ENCODE data around the gene TNPO1.

The TNPO1 gene

GRCh38 chr5:72816284-72817075, at the start of gene TNPO1:
TNPO1 (plus strand) TSS chr5:72816661; CDS start chr5:72816738, 77 bp downstream.
- Histone ChIP-seq H3K36me3 (ENCODE audit: insufficient read depth, low read length) (no peaks in the 10 kb centered on the region), H3K27me3 (ENCODE audit: control insufficient read depth in 1 of 2, insufficient read depth in 2 of 2, low read length in 2 of 2) (no peaks in the 10 kb centered on the region), H3K27ac (ENCODE audit: low read depth, low read length) (peak within 1 kb of the TSS; percentile 98), H3K4me1 (ENCODE audit: insufficient read depth, low read length) (peaks cover 10% of the 10 kb centered on the region), H3K9me3 (ENCODE audit: low read length) (no peaks in the 10 kb centered on the region), H3K9ac (ENCODE audit: low read length) (peak within 1 kb of the TSS; percentile 71), H3K4me3 (ENCODE audit: low read depth in 1 of 2, low read length in 2 of 2) (peak within 1 kb of the TSS; percentile 75 to 77)

GRCh38 chr5:72767289-72768010, 49.0 kb upstream of the TNPO1 start:
- Histone ChIP-seq H3K4me1 (ENCODE audit: insufficient read depth, low read length) (no peaks in the 10 kb centered on the region), H3K36me3 (ENCODE audit: insufficient read depth, low read length) (no peaks in the 10 kb centered on the region), H3K9me3 (ENCODE audit: low read length) (no peaks in the 10 kb centered on the region), H3K9ac (ENCODE audit: low read length) (no peak overlapping the region), H3K4me3 (ENCODE audit: low read depth in 1 of 2, low read length in 2 of 2) (no peak overlapping the region), H3K27ac (ENCODE audit: low read depth, low read length) (no peak overlapping the region), H3K27me3 (ENCODE audit: control insufficient read depth in 1 of 2, insufficient read depth in 2 of 2, low read length in 2 of 2) (no peaks in the 10 kb centered on the region)

- Histone ChIP-seq H3K27ac (ENCODE audit: low read depth, low read length) (no peak overlapping the region), H3K27me3 (ENCODE audit: control insufficient read depth in 1 of 2, insufficient read depth in 2 of 2, low read length in 2 of 2) (no peaks in the 10 kb centered on the region), H3K4me1 (ENCODE audit: insufficient read depth, low read length) (no peaks in the 10 kb centered on the region), H3K4me3 (ENCODE audit: low read depth in 1 of 2, low read length in 2 of 2) (no peak overlapping the region), H3K9ac (ENCODE audit: low read length) (no peak overlapping the region), H3K36me3 (ENCODE audit: insufficient read depth, low read length) (no peaks in the 10 kb centered on the region), H3K9me3 (ENCODE audit: low read length) (no peaks in the 10 kb centered on the region)
These were observed 46.2 kb upstream of the TNPO1 start for GRCh38 chr5:72770266-72770665.

- Histone ChIP-seq H3K27ac (ENCODE audit: low read depth, low read length) (no peak overlapping the region), H3K4me1 (ENCODE audit: insufficient read depth, low read length) (no peaks in the 10 kb centered on the region), H3K4me3 (ENCODE audit: low read depth in 1 of 2, low read length in 2 of 2) (no peak overlapping the region), H3K27me3 (ENCODE audit: control insufficient read depth in 1 of 2, insufficient read depth in 2 of 2, low read length in 2 of 2) (no peaks in the 10 kb centered on the region), H3K36me3 (ENCODE audit: insufficient read depth, low read length) (no peaks in the 10 kb centered on the region), H3K9ac (ENCODE audit: low read length) (no peak overlapping the region), H3K9me3 (ENCODE audit: low read length) (no peaks in the 10 kb centered on the region)
These were observed 39.8 kb upstream of the TNPO1 start for GRCh38 chr5:72776684-72777083.

DNA sequence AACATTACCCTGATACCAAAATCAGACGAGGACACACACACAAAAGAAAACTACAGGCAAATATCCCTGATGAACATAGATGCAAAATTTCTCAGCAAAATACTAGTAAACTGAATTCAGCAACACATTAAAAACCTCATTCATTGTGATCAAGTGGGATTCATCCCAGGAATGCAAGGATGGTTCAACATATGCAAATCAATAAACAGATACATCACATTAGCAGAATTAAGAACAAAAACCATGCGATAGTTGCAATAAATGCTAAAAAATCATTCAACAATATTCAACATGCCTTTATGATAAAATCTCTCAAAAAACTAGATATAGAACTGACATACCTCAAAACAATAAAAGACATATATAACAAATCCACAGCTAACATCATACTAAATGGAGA, 36.9 kb upstream of the TNPO1 start:
- Histone ChIP-seq H3K9ac (ENCODE audit: low read length) (no peak overlapping the region), H3K36me3 (ENCODE audit: insufficient read depth, low read length) (no peaks in the 10 kb centered on the region)

DNA sequence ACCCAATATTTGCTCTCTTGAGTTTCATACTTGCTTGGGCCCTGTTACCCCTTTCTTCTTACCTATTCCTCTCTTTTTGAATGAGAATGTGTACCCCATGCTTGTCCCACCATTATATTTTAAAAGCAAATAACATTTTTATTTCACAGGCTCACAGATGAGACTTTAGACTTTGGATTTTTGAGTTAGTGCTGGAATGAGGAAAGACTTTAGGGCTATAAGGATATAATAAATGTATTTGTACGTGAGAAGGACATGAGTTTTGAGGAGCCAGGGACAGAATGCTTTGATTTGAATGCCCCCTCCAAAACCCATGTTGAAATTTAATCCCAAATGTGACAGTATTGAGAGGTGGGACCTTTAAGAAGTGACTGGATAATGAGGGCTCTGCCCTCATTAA, 33.1 kb upstream of the TNPO1 start:
- no peaks in the 10 kb centered on the region for H3K4me1 ChIP-seq (ENCODE audit: insufficient read depth, low read length)
- no peak overlapping the region for H3K27ac ChIP-seq (ENCODE audit: low read depth, low read length)
- H3K9me3 ChIP-seq (ENCODE audit: low read length) = no peaks in the 10 kb centered on the region
- H3K36me3 ChIP-seq (ENCODE audit: insufficient read depth, low read length) = no peaks in the 10 kb centered on the region
- H3K4me3 ChIP-seq (ENCODE audit: low read depth in 1 of 2, low read length in 2 of 2) = no peak overlapping the region
- no peak overlapping the region for H3K9ac ChIP-seq (ENCODE audit: low read length)
- H3K27me3 ChIP-seq (ENCODE audit: control insufficient read depth in 1 of 2, insufficient read depth in 2 of 2, low read length in 2 of 2) = no peaks in the 10 kb centered on the region

More for the DNA sequence above, 36.9 kb upstream of the TNPO1 start:
- Histone ChIP-seq H3K27me3 (ENCODE audit: control insufficient read depth in 1 of 2, insufficient read depth in 2 of 2, low read length in 2 of 2) (no peaks in the 10 kb centered on the region), H3K27ac (ENCODE audit: low read depth, low read length) (no peak overlapping the region), H3K4me3 (ENCODE audit: low read depth in 1 of 2, low read length in 2 of 2) (no peak overlapping the region), H3K9me3 (ENCODE audit: low read length) (no peaks in the 10 kb centered on the region), H3K4me1 (ENCODE audit: insufficient read depth, low read length) (no peaks in the 10 kb centered on the region)

DNA sequence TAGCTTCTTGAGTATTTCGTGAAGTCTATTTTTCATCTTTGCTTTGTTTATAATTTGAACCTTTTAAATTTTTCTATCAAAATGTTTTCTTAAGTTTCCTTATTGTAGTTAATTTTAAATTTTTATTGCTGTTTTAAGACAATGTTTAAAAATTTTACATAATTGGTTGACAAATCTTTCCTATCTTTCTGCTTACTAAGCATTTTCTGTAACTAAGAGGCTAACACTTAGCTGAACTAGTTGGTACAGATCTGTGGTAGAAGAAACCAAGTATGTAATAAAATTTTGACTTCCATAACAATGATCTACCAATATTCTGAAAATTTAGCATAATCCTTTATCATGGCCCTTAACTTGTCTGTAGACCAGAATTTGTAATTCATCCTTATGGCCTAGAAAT, 32.3 kb upstream of the TNPO1 start:
- Histone ChIP-seq H3K9ac (ENCODE audit: low read length) (no peak overlapping the region), H3K27ac (ENCODE audit: low read depth, low read length) (no peak overlapping the region), H3K4me3 (ENCODE audit: low read depth in 1 of 2, low read length in 2 of 2) (no peak overlapping the region), H3K36me3 (ENCODE audit: insufficient read depth, low read length) (no peaks in the 10 kb centered on the region), H3K27me3 (ENCODE audit: control insufficient read depth in 1 of 2, insufficient read depth in 2 of 2, low read length in 2 of 2) (no peaks in the 10 kb centered on the region), H3K4me1 (ENCODE audit: insufficient read depth, low read length) (no peaks in the 10 kb centered on the region), H3K9me3 (ENCODE audit: low read length) (no peaks in the 10 kb centered on the region)

DNA sequence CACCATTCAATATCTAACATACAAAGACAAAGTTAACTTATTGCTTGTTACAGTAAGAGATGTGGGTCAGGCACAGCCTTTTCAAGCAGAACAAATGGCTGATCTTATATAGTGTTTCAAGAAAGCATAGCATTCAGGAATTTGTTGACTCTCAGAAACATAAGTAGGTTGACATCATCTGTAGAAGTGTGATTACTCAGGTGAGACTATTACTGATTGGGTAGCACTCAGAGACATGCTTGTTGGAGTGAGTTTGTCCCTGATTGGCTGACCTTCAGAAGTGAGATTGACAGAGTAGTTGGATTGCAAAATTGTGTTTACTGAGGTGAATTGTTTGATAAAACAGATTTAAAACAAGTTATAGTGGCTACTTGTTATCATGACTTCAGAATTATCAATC, 30.7 kb upstream of the TNPO1 start:
- no peak overlapping the region for H3K27ac ChIP-seq (ENCODE audit: low read depth, low read length)
- H3K4me3 ChIP-seq (ENCODE audit: low read depth in 1 of 2, low read length in 2 of 2) = no peak overlapping the region
- no peaks in the 10 kb centered on the region for H3K27me3 ChIP-seq (ENCODE audit: control insufficient read depth in 1 of 2, insufficient read depth in 2 of 2, low read length in 2 of 2)
- H3K4me1 ChIP-seq (ENCODE audit: insufficient read depth, low read length) = no peaks in the 10 kb centered on the region
- no peak overlapping the region for H3K9ac ChIP-seq (ENCODE audit: low read length)
- no peaks in the 10 kb centered on the region for H3K9me3 ChIP-seq (ENCODE audit: low read length)
- no peaks in the 10 kb centered on the region for H3K36me3 ChIP-seq (ENCODE audit: insufficient read depth, low read length)

- H3K4me1 ChIP-seq (ENCODE audit: insufficient read depth, low read length) = no peaks in the 10 kb centered on the region
- no peaks in the 10 kb centered on the region for H3K27me3 ChIP-seq (ENCODE audit: control insufficient read depth in 1 of 2, insufficient read depth in 2 of 2, low read length in 2 of 2)
- no peak overlapping the region for H3K27ac ChIP-seq (ENCODE audit: low read depth, low read length)
- no peak overlapping the region for H3K9ac ChIP-seq (ENCODE audit: low read length)
- H3K9me3 ChIP-seq (ENCODE audit: low read length) = no peaks in the 10 kb centered on the region
- H3K4me3 ChIP-seq (ENCODE audit: low read depth in 1 of 2, low read length in 2 of 2) = no peak overlapping the region
- no peaks in the 10 kb centered on the region for H3K36me3 ChIP-seq (ENCODE audit: insufficient read depth, low read length)
These were observed 29.8 kb upstream of the TNPO1 start for GRCh38 chr5:72786676-72787075.

DNA sequence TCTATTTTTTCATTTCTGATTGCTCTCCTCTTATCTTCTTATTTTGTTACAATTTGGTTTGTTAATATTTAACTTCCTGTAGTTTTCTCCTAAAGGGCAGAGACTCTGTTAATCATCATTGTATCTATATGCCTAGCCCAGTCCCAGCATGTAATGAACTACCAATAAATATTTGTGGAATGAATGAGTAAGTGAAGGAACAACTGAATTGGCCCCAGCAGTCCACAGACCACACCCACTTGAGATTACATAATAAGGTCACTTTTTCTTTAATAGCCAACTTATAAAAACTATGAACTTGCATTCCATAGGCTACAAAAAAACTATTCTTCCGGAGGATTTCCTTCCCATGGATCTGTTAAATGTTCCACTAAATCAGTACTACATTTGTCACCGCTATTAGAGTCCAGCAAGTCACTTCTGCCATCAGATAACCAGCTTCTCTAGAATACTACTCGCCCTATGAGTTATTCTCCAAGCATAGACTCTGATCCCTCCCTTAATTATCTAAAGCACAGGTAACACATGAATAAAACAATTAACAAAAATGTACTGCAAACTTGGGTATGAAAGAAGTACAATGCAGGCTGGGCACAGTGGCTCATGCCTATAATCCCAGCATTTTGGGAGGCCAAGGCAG, 27.5 kb upstream of the TNPO1 start:
- no peaks in the 10 kb centered on the region for H3K9me3 ChIP-seq (ENCODE audit: low read length)
- H3K27me3 ChIP-seq (ENCODE audit: control insufficient read depth in 1 of 2, insufficient read depth in 2 of 2, low read length in 2 of 2) = no peaks in the 10 kb centered on the region
- H3K4me3 ChIP-seq (ENCODE audit: low read depth in 1 of 2, low read length in 2 of 2) = no peak overlapping the region
- H3K4me1 ChIP-seq (ENCODE audit: insufficient read depth, low read length) = no peaks in the 10 kb centered on the region
- H3K36me3 ChIP-seq (ENCODE audit: insufficient read depth, low read length) = no peaks in the 10 kb centered on the region
- no peak overlapping the region for H3K9ac ChIP-seq (ENCODE audit: low read length)
- no peak overlapping the region for H3K27ac ChIP-seq (ENCODE audit: low read depth, low read length)

DNA sequence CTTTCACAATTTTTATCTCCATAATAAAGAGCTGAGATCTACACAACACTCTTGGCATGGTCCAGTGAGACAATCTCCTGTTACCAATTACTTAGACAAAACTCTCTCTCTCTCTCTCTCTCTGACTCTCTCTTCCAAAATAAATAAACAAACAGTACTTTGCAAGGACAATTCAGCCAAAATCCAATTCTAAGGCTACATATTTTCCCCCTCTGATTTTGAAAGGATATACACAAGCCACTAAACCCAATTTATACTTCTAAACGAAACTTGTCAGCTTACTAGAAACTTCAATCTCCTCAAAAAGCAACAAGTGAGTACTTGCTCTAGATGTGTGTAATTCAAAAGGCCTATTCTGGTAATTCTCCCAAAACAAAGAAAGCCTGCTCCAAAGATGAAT, 26.3 kb upstream of the TNPO1 start:
- no peaks in the 10 kb centered on the region for H3K27me3 ChIP-seq (ENCODE audit: control insufficient read depth in 1 of 2, insufficient read depth in 2 of 2, low read length in 2 of 2)
- no peak overlapping the region for H3K27ac ChIP-seq (ENCODE audit: low read depth, low read length)
- no peaks in the 10 kb centered on the region for H3K4me1 ChIP-seq (ENCODE audit: insufficient read depth, low read length)
- H3K9ac ChIP-seq (ENCODE audit: low read length) = no peak overlapping the region
- H3K9me3 ChIP-seq (ENCODE audit: low read length) = no peaks in the 10 kb centered on the region
- no peaks in the 10 kb centered on the region for H3K36me3 ChIP-seq (ENCODE audit: insufficient read depth, low read length)
- H3K4me3 ChIP-seq (ENCODE audit: low read depth in 1 of 2, low read length in 2 of 2) = no peak overlapping the region
